Spleen (tissue), 7 donors: ENCODE data around the gene CLEC4E.

ENCODE experiments used
- CTCF ChIP-seq, 11 experiments: fragments of 200-600 bp in 7 of 11; fragments of 450-650 bp in 4 of 11; sonication (generic) in 4 of 11; IDR thresholded peaks in 8 of 11; conservative IDR thresholded peaks in 3 of 11; 1 replicate in 7 of 11; 2 replicates in 4 of 11; pipeline versions ENCODE4 v1.4.0 to v1.8.0; 2016 to 2021; ENCODE audit warnings: antibody characterized with exemption in 11 of 11, inconsistent platforms in 4 of 11, mild to moderate bottlenecking in 1 of 11
- POLR2AphosphoS5 ChIP-seq, 3 donors: sonication (generic); formaldehyde crosslinking; IDR thresholded peaks; one replicate each; pipeline ENCODE4 v1.5.1; 2017; ENCODE audit warnings: antibody characterized with exemption in 3 of 3
- donor health status: DM: no; HTN: no; CAD: no; lungs with moderate emphysema.
- donor health status: DM: no; HTN: no; CAD: no.
- donor health status: DM: no; HTN: no; CAD: no.

GRCh38 chr12:8547645-8548044 lies 6.9 kb upstream of the CLEC4E start:
- TF ChIP-seq CTCF (IDR thresholded peaks at IDR 0.05 in 8 of 11, conservative IDR thresholded peaks at IDR 0.05 in 3 of 11), result no peak
- TF ChIP-seq POLR2AphosphoS5 (IDR thresholded peaks at IDR 0.05), result no peak
